CD4-positive, alpha-beta T cell treated with Interleukin-12 subunit alpha and Interleukin-12 subunit beta, for 1 hour (primary cell): ENCODE results near the gene PAEP.

Experiments used
- DNase-seq: peaks from one replicate; pipeline ENCODE4 v3.0.0-alpha.2; 2020

PAEP gene

DNA sequence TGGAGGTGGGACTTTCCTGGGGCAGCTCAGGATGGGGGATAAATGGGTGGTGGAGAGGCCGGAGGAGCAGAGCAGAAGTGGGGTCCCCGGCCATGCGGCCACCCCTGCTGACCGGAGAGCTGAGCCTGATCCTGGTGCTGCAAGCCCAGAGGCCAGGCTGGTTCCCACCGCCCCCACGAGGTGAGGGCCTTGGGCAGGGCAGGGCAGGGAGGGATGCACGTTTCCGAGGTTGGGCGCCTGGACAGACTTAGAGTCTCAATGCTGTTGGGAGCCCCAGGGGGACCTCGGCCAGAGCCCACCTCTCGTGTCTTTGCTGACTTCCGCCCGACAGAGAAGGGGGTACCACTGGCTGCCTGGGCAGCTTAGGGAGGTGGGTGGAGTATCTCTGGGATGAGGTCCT lies 10.1 kb upstream of the PAEP start:
- DNase-seq, result no peak

DNA sequence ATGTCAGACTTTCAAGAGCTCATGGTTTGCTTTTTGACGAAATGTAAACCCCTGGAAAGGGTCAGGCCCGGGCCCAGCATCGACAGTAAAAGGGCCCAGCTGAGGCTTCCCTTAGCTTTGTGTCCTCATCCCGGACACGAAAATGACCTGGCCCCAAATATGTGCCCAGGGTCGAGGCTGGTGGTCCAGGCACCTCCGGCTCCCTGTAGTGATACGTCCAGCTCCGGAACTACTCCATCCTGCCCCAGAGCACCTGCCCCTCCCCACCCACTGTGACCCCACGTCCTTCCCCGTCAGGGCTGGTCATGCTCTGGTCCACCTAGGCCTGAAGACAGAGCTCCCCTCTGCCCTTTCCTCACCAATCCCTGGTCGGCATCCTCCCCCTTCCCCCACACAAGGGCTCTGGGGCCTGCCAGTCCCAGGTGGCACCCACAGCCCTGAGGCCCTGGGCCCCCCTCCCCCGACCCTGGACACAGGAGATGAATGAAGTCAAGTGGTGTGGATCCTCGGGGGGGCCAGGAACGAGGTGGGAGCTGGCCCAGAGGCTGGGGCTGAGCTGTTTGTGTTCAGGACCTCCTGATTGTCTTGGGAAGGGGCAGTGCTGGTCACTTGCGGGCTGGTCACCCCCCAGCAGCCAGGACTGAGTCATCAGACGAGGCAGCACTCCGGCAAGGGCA lies 9.4 kb upstream of the PAEP start:
- no peak for DNase-seq

DNA sequence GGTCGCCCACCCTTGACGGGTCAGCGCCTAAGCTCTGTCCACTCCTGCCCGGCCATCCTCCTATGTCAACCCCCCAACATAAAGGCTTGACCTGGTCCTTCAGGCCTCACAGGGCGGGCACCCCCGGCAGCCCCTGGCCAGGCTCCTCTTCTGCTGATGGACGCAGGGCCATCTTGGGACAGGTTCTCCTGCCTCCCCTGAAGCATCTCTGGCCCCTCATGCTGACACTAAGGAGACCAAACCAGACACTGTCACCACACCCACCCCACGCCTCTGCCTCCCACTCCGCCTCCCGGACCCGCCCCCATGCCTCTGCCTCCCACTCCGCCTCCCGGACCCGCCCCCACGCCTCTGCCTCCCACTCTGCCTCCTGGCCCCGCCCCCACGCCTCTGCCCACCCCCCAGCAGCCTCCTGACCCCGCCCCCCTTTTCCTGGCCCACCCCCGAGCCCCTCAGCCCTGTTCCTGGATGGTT lies 8.8 kb upstream of the PAEP start:
- DNase-seq, result no peak

DNA sequence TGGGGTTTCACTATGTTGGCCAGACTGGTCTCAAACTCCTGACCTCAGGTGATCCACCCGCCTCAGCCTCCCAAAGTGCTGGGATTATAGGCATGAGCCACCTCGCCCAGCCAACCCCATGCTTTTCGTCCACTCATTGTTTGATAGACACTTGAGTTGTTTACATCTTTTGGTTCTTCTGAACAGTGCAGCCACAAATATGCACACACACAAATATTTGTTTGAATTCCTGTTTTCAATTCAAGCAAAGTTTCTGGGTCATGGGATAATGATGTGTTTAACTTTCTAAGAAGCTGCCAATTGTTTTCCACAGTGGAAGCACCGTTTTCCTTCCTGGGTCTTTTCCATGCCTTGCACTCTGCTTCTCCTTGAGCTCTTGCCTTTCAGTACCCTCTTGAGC lies 6.8 kb upstream of the PAEP start:
- DNase-seq, result no peak

DNA sequence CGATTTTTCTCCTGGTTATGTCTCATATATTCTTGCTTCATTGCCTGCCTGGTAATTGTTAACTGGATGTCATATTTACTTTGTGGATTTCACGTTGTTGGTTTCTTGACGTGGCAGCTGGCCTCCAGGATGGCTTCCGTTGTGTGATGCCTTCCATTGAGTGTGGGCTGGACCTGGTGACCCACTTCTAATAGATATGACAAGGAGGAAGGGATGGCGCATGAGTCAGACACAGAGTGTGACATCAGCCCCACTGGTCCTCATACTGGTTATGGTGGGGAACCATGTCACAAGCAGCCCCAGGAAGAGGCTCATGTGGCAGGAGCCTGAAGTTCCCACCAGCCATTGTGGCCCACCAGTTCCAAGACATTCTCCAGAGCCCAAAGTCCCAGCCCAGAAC lies 6.4 kb upstream of the PAEP start:
- no peak for DNase-seq

DNA sequence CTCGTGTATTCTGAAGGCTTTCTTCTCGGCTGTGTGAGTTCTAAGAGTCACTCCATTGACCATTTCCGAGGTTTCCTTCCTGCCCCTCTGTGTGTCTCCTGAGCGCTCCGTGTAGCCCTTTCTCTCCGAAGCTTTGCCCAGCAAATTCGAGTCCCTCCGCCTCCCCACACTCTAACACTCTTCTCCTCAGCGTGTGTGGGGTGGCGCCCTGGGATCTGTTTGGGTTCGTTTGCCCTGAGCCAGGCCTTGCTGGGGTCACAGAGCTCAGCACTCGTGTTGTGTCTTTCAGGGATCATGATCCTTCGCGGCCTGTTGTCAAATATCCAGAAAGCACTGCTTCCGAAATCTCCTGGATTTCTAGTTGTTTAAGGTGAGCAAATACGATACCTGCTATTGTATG lies 5.6 kb upstream of the PAEP start:
- no peak for DNase-seq

DNA sequence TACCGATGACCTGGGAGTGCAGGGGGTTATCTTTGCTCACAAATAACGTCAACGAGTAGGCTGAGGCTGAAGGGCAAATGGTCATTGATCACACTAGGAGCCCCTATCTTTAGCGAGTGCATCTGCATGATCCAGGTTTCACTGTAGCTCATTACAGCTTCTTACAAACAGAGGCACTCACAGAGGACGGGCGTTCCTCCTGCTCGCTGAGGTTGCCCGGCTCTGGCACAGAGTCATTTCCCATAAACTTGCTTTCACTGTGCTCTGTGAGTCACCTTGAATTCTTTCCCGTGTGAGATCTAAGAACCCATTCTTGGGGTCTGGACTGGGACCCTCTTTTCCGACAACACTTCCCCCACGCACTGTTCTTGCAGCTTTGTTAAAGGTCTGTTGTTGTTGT lies 1.9 kb upstream of the PAEP start:
- no peak for DNase-seq

DNA sequence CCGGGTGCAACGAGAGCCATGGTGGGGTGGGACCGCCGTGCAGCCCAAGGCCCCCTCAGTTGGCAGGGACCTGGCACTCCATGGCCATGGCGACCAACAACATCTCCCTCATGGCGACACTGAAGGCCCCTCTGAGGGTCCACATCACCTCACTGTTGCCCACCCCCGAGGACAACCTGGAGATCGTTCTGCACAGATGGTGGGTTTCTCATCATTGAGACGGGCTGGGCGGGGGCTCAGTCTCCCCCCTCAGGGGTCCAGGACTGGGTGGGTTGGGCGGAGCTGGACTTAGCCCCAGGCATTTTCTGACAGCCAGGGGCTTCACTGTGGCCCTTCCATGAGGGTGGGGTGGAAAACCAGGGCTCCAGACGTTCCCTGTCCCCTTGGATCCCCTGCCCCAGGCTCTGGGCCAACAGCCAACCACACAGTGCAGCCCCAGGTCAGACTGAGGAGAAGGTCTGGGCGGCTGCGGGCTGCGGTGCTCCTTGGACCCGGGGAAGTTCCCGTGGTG lies 734 bp downstream of the PAEP start:
- no peak for DNase-seq

DNA sequence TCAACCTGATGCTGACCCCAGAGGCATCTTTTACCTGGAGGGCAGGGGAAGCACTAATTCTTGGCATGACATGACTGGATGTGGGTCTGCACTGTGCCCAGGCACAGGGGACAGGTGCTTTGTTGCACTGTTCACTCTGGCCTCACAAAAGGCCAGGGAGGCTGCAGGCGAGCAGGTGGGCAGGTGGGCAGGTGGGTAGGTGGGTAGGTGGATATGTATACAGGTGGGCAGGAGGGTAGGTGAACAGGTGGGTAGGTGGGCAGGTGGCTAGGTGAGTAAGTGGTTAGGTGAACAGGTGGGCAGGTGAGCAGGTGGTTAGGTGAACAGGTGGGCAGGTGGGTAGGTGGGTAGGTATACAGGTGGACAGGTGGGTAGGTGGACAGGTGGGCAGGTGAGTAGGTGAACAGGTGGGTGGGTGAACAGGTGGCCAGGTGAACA lies 1.5 kb downstream of the PAEP start:
- no peak for DNase-seq

DNA sequence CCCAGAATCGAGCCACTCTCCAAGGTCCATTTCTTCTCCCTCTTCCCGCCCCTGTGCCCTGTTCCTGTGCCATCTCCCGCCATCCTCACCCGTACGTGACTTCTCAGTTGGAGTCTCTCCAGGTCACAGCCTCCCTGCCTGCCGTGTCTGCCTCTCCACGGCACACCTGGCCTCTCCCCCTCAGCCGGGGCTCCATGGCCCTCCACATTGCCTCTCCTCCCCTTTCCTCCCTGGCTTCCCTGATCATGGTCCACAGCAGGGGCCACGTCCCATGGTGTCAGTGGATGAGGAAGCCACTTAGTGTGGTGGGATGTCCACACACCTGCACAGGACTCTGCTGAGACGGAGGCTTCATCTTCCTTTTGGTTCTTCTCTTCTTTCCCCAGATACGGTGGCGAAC lies 2.3 kb downstream of the PAEP start:
- DNase-seq, result no peak

DNA sequence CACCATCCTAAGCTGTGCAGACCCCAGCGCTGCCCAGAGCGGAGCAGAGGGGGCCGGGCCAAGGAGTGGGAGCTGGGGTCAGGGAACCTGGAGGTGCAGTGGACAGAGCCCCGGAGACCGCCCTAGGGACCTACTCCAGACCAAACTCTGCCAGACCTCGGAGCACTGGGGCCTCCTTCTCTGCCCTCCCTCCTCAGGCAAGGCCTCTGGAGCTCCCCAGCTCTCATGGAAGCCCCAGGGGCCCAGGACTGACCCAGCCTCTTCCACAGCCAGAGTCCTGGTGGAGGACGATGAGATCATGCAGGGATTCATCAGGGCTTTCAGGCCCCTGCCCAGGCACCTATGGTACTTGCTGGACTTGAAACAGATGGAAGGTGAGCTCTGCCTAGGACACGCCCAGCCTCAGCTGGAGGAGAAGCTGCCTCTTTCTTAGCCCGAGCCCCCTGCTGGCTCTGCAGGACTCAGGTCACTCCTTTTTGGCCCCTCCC lies 3.6 kb downstream of the PAEP start:
- DNase-seq, result no peak

DNA sequence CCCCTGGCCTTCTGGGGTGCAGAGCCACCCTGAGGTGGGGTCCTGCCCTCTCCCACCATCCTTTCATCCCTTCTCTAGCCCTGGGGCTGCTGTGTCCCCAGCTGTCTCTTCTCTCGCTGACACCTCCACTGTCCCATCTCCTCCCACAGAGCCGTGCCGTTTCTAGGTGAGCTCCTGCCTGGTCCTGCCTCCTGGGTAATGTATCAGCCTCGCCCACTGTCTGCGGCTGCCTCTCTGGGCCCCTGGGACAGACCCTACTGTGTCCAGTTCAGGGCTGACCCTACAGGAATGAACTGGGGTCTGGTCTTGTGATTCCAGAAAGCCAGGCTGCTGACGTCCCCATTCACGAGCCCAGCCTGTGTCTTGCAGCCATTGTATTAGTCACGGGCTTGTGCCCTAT lies 4.1 kb downstream of the PAEP start:
- no peak for DNase-seq

DNA sequence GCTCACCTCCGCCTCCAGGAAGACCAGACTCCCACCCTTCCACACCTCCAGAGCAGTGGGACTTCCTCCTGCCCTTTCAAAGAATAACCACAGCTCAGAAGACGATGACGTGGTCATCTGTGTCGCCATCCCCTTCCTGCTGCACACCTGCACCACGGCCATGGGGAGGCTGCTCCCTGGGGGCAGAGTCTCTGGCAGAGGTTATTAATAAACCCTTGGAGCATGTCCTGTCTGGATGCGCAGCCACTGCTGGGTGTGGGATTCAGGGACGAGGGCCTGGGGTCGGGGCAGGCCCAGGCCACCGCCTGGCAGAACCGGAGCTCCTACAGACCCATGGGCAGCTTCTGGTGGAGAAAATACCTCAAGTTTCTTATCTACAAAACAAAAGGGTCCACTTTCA lies 5.0 kb downstream of the PAEP start:
- no peak for DNase-seq

DNA sequence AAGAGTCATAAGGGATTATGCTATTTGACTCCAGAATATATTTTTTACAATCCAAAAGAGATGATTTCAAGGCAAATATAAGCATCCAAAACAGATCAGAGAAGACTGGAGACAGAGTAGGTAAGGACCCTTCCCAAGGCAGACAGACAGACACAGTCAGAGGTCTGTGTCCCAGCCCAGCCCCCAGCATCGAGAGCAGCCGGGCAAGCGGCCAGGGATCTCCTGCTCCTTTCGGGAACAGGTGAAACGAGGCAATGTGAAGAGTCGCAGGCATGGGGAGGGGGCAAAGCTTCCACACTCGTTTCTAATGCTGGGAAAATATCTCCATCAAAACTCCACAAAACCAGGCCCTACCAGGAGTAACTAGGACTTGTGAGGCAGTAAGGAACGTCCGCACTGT lies 5.8 kb downstream of the PAEP start:
- DNase-seq, result no peak

DNA sequence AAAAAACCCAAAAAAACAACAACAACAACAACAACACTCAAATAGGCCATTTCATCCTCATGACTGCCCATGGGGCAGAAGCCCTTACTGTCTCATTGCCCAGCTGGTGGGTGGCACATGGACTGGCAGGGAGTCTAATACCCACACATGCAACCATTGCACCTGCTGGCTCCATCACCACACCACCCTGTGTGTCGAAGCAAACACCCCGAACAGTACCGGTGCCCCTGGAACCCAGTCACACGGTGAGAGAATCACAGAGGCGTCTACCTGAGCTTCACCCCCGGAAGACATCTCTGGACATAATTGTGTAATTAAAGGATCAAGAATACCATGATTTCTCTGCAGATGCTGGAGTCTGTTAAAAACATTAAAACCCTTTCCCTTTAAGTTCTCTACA lies 6.5 kb downstream of the PAEP start:
- no peak for DNase-seq

DNA sequence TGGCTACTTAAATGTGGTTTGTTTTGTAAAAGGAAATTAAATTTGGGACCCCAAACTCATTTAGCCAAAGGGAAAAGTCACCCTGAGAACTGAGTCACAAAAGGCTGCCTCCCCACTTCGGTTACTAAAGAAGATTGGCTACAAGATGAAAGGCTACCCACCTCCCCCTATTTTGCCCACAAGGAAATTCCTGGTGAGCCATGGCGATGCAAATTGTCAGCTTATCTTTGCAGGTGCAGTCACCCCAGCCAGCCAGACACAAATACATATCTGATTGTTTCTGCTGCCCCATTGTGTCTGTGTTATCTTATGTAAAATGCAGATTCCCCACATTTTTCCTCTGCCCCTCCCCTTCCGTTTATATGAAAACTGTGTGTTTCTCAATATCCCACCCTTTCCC lies 8.9 kb downstream of the PAEP start:
- DNase-seq, result no peak

DNA sequence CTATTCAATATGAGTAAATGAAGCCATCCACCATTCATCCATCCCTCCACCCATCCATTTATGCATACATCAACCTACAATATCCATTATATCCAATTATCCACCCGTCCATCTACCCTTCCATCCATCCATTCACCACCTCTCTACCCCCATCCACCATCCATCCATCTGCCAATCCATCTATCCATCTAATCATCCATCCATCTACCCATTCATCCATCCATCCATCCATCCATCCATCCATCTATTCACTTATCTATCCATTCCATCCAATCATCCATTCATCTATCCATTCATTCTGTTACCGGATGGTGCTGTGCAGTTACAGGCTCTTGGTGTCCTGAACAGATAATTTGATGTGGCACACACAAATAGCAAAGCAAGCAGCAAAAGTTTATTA lies 10.7 kb downstream of the PAEP start:
- DNase-seq, result no peak

DNA sequence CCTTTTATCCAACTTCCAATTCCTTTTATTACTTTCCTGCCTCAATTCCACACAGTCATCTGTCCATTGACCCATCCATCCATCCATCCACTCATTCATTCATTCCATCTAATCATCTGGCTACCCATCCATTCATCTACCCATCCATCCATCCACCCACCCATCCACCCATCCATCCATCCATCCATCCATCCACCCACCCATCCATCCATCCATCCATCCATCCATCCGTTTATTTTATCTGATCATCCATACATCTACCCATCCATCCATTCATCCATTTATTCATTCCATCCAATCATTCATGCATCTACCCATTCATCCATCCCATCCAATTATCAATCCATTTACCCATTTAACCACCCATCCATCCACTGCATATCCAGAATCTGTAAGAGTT lies 11.6 kb downstream of the PAEP start:
- DNase-seq, result no peak

DNA sequence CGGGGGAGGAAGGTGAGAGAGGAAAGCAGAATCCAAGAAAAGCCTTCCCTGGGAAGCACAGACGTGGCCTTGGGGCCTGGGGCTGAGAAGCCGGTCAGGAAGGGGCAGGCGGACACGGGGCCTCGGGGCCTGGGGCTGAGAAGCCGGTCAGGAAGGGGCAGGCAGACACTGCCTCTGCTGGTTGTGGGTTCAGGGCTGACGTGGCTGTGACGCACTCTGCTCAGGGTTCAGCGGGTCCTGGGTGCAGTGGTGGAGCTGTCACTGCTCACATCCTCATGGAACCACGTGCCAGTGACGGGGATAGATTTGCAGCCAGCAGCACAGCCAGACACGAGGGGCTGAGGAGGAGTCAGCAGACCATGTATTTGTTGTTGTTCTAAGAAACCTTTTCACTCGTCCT lies 12.8 kb downstream of the PAEP start:
- no peak for DNase-seq

DNA sequence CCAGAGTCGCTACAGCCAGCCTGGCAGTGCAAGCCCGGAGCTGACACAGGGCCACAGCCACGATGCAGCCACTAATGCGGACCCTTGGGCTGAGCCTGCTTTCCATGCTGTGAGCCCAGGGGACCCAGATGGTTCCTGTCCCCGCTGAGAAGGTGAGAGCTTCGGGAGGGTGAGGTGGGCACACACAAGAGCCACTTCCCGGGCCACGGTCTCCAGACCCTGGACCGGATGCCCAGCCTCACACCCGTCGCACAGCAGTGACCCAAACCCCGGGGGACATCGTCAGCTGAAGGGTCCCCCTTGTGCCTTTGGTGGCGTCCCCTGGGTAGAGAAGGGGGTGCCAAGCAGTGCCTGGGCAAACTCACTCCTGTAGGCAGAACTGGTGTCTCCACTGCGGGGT lies 13.4 kb downstream of the PAEP start:
- no peak for DNase-seq

DNA sequence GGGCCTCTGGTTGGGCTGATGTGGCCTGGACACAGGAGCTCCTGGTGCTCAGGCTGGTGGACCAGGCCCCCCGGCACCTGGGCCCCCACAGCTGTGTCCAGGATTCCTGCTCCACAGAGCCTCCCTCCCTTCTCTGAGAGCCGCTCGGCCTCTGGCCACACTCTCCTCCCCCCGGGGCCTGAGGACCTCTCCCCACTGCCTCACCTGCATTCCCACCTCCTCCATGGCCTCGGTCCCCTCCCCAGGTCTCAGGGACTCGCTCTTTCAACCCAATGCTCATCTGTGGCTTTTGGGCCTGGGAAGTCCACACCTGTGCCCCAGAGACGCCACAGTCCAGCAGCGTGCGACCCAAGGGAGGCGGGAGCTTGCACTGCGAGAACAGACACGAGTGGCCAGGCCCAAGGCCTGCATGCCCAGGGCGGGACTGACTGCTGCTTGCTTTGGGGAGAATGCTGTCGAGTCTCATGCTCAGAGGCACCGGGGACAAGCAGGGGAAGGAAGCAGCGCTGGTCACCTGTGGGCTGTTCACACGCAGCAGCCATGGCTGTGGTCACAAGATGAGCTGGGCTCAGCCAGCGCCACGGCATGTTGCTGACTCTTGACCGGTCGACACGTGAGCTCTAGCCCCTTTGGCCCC lies 14.6 kb downstream of the PAEP start:
- DNase-seq, result no peak

DNA sequence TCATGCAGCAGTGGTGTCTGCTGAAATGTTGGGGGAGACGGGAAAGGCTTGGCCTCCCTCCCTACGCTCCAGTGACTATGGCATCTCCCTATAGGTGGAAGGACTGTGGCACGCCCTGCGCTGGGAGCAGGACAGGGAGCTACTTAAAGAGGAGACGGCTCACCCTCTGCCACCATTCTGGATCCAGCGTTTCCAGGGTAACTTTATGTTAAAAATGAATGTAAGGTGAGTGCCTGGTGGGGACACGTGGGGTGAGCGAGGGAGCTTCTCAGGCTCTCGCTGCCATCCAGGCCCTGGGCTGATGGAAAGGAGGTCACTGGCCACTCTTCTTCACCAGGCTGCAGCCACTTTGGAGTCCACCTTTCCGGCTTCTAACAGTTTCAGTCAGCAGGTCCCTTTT lies 15.7 kb downstream of the PAEP start:
- DNase-seq, result no peak

DNA sequence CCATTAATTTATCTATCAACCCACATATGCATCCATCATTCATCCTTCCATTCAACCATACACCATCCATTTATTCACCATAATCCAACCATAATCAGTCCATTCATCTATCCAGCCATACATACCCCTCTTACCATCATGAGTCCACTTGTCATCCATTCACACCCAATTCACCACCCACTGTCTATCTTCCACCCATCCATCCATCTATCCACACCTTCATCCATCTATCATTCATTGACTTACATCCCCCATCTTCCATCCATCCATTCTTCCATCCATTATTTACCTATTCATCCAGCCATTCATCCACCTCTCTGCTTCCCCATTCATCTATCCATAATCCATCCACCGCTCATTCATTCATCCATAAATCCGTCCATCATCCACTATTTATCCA lies 17.8 kb downstream of the PAEP start:
- no peak for DNase-seq

DNA sequence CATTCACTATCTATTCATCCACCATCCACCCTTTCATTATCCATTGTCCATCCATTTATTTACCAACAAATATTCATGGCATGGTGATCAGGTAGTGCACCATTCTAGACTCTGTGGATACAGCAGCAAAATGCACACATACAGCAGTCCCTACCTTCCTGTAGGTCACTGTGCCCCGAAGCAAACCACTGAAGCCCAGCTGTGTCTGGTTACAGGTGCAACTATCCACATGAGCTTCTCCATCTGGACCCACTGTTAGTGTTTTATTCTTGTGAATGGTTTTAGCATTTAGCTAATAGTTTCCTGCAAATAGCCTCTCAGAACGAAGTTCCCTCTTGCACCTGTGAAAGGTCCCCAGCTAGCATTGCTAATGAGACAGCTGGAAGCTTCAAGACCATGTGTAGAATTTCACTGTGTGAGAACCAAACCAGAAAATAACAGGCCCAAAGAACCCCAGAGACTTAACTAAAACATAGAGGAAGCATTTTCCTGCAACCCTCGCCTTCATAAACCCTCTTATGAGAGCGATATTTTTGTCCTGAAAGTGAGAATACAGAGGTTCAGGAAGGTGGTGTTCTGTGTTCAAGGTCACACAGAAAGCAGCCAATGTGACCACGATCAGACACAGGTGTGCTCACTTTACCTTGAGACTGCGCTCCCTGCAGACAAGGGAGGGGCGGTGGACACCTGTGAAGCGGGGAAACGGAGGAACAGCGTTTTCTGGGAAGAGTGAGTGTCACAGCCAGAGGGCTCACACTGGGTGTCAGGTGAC lies 18.5 kb downstream of the PAEP start:
- no peak for DNase-seq
